Thyroid gland (tissue), 4 donors: ENCODE measurements around the gene VKORC1L1.

Source experiments
- CTCF ChIP-seq, 6 experiments: fragments of 200-600 bp in 3 of 6; fragments of 450-650 bp in 3 of 6; sonication (generic) in 3 of 6; IDR thresholded peaks; one replicate each; pipeline ENCODE4 v1.5.1; 2016 to 2019; ENCODE audit warnings: antibody characterized with exemption in 6 of 6, mild to moderate bottlenecking in 2 of 6, inconsistent platforms in 1 of 6, moderate library complexity in 1 of 6
- POLR2A ChIP-seq, 2 donors: fragments of 450-650 bp; IDR thresholded peaks; one replicate each; pipeline ENCODE4 v1.6.1; 2017; ENCODE audit warnings: antibody characterized with exemption in 2 of 2, mild to moderate bottlenecking in 2 of 2, moderate library complexity in 1 of 2

GRCh38 chr7:65972976-65973375, 100.1 kb downstream of the VKORC1L1 start:
- TF ChIP-seq CTCF (IDR thresholded peaks at IDR 0.05) (no peak), POLR2A (IDR thresholded peaks at IDR 0.05) (no peak)
